Cardiac fibroblast (primary cell): ENCODE results near the gene FER1L5.
"Not testable (repeated sequence)": the region's sequence is repeated elsewhere in the genome, so short reads cannot be mapped to it uniquely, and the experiment has no call there.

ENCODE experiments used
- DNase-seq, 2 donors: peaks; one replicate each; pipeline versions ENCODE4 v3.0.0 to v3.0.0-alpha.2; 2010; ENCODE audit warnings: low read depth in 2 of 2
- H3K4me3 ChIP-seq, 2 donors: replicated peaks in 1 of 2; 1 replicate in 1 of 2; 2 replicates in 1 of 2; pipeline ENCODE4 v1.5.1; 2011; ENCODE audit warnings: low read depth in 2 of 2, low read length in 2 of 2, mild to moderate bottlenecking in 2 of 2, moderate library complexity in 1 of 2
- TF ChIP-seq, protein P1 (sequence below): IDR thresholded peaks from one replicate; pipeline ENCODE4 v1.5.1; 2011; ENCODE audit warnings: low read depth, mild to moderate bottlenecking, low read length, inconsistent platforms

FER1L5 gene

DNA sequence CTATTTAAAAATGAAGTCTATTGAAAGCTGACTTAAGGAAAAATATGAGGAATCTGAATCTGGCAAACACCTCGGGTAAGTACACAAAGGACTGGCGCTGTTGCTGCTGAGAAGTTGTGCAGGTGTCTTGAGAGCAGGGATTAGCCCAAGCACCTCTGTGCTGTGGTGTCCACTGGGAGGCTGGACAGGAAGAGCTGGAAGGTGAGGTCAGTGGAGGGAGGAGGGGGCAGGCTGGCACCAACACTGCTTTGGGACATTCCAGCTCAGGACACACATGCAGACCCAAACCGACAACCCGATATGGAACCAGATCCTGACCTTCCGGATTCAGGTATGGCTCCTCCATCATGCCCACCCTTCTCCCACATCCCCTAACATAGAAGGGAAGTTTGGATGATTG lies 20.6 kb downstream of the FER1L5 start:
- H3K4me3 ChIP-seq: no peak overlapping the region

DNA sequence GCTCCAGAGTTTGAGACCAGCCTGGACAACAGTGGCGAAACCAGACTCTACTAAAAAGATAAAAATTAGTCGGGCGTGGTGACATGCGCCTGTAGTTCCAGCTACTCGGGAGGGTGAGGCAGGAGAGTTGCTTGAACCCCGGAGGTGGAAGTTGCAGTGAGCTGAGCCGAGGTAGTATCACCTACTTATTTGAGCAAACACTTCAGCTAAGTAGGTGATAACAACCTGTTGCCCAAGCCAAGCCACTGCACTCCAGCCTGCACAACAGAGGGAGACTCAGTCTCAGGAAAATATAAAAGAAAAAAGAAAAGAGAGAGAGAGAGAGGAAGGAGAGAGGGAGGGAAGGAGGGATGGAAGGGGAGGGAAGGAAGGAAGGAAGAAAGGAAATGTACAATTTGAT lies 21.3 kb downstream of the FER1L5 start:
- H3K4me3 ChIP-seq: no peak overlapping the region
- DNase-seq: no peak
- TF ChIP-seq, protein P1, sequence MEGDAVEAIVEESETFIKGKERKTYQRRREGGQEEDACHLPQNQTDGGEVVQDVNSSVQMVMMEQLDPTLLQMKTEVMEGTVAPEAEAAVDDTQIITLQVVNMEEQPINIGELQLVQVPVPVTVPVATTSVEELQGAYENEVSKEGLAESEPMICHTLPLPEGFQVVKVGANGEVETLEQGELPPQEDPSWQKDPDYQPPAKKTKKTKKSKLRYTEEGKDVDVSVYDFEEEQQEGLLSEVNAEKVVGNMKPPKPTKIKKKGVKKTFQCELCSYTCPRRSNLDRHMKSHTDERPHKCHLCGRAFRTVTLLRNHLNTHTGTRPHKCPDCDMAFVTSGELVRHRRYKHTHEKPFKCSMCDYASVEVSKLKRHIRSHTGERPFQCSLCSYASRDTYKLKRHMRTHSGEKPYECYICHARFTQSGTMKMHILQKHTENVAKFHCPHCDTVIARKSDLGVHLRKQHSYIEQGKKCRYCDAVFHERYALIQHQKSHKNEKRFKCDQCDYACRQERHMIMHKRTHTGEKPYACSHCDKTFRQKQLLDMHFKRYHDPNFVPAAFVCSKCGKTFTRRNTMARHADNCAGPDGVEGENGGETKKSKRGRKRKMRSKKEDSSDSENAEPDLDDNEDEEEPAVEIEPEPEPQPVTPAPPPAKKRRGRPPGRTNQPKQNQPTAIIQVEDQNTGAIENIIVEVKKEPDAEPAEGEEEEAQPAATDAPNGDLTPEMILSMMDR: no peak

More for the DNA sequence above, 20.6 kb downstream of the FER1L5 start:
- no peak for DNase-seq
- TF ChIP-seq, protein P1: no peak

DNA sequence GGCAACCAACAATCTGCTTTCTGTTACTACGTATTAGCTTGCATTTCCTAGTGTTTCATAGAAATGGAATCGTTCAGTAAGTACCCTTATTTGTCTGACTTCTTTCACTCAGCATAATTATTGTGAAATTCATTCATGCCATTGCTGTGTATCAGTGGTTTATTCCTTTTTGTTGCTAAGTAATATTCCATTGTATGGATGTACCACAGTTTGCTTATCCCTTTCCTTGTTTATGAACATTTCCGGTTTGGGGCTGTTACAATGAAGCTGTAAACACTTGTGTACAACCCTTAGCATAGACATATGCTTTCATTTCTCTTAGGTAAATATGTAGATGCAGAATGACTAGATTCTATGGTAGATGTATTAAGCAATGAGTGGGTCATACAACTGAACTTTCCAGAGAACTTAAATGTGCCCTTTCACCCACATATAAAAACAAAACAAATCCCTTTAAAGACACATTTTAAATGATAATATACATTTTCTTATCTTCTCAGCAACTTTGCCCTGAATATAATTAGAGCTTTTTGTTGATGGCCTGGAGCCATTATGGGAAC lies 21.9 kb downstream of the FER1L5 start:
- H3K4me3 ChIP-seq: no peak overlapping the region
- TF ChIP-seq, protein P1: no peak
- peak in 1 of 2 donors; percentile 44 for DNase-seq

DNA sequence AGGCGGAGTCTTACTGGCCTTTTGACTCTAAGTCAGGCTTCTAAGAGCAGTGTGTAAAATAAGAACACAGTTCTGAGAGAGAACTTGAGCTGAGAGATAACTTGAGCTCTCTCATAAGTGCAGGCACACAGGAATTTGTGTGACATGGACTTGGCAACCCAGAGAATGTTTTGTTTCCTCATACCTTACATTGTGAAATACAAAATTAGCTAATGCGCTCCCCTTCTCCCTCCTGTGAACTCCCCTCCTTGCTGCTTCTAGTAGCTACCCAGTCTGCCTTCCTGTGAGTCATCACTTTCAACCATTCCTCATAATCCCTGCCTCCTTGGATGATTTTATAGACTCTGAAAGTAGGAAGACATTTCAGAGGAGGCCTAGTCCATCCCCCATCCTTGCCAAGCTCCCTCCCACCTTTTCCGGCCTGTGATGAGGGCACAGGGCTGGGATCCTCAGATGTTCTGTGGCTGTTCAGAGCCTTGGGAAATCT lies 22.6 kb downstream of the FER1L5 start:
- TF ChIP-seq, protein P1: no peak
- no peak overlapping the region for H3K4me3 ChIP-seq
- DNase-seq: peak; percentile 99

DNA sequence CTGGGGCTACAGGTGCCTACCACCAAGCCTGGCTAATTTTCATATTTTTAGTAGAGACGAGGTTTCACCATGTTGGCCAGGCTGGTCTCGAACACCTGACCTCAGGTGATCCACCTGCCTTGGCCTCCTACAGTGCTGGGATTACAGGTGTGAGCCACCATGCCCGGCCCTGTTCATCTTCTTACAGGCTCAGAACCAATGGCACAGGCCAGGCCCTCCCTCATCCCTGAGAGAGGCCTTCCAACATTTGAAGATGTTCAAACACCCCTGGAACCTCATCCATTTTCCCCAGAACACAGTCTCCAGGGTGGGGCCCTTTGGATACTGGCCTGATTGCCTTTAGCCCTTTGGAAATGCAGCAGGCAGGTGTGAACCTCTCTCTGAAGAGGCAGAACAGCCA lies 23.2 kb downstream of the FER1L5 start:
- H3K4me3 ChIP-seq, DNase-seq: not testable (repeated sequence)

DNA sequence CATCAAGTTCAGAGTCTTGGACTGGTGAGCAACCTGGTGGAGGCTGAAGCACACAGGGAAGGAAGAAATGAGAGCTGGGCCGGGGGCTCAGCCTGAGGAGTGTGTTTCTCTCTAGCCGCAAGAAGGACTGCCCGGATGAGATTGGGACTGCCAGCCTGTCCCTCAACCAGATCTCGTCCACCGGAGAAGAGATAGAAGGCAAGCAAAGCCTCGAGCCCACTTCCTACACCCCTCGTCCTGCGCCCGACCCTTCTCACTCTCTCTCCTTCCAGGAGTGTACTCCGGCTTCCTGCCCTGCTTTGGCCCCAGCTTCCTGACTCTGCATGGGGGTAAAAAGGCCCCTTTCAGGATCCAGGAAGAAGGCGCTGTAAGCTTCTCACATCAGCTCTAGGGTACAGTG lies 26.2 kb downstream of the FER1L5 start:
- TF ChIP-seq, protein P1: no peak
- no peak overlapping the region for H3K4me3 ChIP-seq
- DNase-seq: no peak

DNA sequence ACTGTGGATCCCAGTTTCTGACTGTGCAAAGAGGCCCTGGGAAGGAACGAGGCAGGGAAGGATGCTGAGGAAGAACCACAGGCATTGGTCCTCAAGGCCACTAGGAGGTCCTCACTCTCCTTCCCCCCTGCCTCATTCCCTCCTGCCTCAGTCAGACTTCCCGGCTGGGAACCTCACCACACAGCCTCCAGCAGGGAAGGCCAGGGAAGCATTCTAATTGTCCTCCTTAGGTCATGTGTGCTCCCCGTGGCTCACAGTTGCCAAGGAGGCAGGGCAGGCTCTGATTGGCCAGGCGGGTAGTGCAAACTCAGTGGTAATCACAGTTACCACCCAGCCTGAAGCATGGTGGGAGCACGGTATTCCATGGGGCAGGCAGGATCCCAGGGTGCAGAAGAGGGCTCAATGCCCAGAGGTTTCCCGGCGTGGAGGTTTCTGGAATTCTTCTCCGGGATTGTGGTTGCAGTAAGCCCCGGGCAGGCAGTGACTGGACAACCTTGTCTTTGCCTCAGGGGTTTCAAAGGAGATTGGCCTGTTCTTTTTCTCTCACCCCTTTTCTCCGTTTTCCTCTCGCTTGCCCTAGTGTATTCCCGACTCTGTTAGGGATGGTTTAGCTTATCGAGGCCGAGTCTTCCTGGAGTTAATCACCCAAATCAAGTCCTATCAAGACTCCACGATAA lies 27.1 kb downstream of the FER1L5 start:
- H3K4me3 ChIP-seq: no peak overlapping the region
- no peak for DNase-seq
- TF ChIP-seq, protein P1: no peak
